Measurements from ENCODE around the gene PRRG4. TPM values are rescaled to one million over a fixed set of nuclear protein-coding genes. Genes with fewer than 3 reads are reported as not detected.

The PRRG4 gene
- total and polyA plus RNA-seq, 2 experiments from 2014 or later = 1.6 to 1.9 TPM

- H3K36me3 ChIP-seq (ENCODE audit: insufficient read depth) = no peaks in the 10 kb centered on the region
- ATAC-seq (no peak), DNase-seq (ENCODE audit: low spot score) (no peak)
- Mint-ChIP-seq H3K9me3 (no peaks in the 10 kb centered on the region; the same call in 2 of the 3 replicates), H3K27ac (no peak overlapping the region), H3K4me1 (peaks cover 6% of the 10 kb centered on the region; the same call in 1 of the 3 replicates), H3K36me3 (ENCODE audit: low read depth) (no peaks in the 10 kb centered on the region), H3K4me3 (no peak overlapping the region), H3K27me3 (ENCODE audit: insufficient read depth, low read depth, poor library complexity) (no peaks in the 10 kb centered on the region)
- H3K4me3 ChIP-seq = no peak overlapping the region
- H3K9me2 ChIP-seq (ENCODE audit: insufficient read depth) = no peaks in the 10 kb centered on the region
- no peaks in the 10 kb centered on the region for H3F3A ChIP-seq (replicated peaks; ENCODE audit: low read depth)
- no peaks in the 10 kb centered on the region for H3K27me3 ChIP-seq (ENCODE audit: insufficient read depth)
- no peak overlapping the region for H3K27ac ChIP-seq (ENCODE audit: low read depth)
- TF ChIP-seq EZH2 (IDR thresholded peaks at IDR 0.05; ENCODE audit: low read depth, unreplicated experiment) (no peak), STAT1 (IDR thresholded peaks at IDR 0.05; ENCODE audit: unreplicated experiment) (no peak), ZNF114 (CRISPR knock-in tag; IDR thresholded peaks at IDR 0.05) (no peak), CREB1 (CRISPR knock-in tag; IDR thresholded peaks at IDR 0.05; ENCODE audit: low read depth) (no peak), NANOG (IDR thresholded peaks at IDR 0.05; ENCODE audit: borderline replicate concordance) (no peak), ZNF331 (CRISPR knock-in tag; IDR thresholded peaks at IDR 0.05; ENCODE audit: low read depth) (no peak), JUNB (IDR thresholded peaks at IDR 0.05; ENCODE audit: unreplicated experiment) (no peak)
- TF ChIP-seq, protein P1, sequence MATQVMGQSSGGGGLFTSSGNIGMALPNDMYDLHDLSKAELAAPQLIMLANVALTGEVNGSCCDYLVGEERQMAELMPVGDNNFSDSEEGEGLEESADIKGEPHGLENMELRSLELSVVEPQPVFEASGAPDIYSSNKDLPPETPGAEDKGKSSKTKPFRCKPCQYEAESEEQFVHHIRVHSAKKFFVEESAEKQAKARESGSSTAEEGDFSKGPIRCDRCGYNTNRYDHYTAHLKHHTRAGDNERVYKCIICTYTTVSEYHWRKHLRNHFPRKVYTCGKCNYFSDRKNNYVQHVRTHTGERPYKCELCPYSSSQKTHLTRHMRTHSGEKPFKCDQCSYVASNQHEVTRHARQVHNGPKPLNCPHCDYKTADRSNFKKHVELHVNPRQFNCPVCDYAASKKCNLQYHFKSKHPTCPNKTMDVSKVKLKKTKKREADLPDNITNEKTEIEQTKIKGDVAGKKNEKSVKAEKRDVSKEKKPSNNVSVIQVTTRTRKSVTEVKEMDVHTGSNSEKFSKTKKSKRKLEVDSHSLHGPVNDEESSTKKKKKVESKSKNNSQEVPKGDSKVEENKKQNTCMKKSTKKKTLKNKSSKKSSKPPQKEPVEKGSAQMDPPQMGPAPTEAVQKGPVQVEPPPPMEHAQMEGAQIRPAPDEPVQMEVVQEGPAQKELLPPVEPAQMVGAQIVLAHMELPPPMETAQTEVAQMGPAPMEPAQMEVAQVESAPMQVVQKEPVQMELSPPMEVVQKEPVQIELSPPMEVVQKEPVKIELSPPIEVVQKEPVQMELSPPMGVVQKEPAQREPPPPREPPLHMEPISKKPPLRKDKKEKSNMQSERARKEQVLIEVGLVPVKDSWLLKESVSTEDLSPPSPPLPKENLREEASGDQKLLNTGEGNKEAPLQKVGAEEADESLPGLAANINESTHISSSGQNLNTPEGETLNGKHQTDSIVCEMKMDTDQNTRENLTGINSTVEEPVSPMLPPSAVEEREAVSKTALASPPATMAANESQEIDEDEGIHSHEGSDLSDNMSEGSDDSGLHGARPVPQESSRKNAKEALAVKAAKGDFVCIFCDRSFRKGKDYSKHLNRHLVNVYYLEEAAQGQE (IDR thresholded peaks at IDR 0.05; ENCODE audit: unreplicated experiment) = no peak
- H2AFZ ChIP-seq = no peak overlapping the region
- no peaks in the 10 kb centered on the region for H3K79me2 ChIP-seq (replicated peaks; ENCODE audit: insufficient read depth)
- no peaks in the 10 kb centered on the region for H4K20me1 ChIP-seq (replicated peaks; ENCODE audit: insufficient read depth)
- no peaks in the 10 kb centered on the region for H3K4me1 ChIP-seq (ENCODE audit: insufficient read depth)
- no peak overlapping the region for H3K4me2 ChIP-seq
Measured at GRCh38 chr11:32847511-32847910, 17.8 kb downstream of the PRRG4 start.

DNA sequence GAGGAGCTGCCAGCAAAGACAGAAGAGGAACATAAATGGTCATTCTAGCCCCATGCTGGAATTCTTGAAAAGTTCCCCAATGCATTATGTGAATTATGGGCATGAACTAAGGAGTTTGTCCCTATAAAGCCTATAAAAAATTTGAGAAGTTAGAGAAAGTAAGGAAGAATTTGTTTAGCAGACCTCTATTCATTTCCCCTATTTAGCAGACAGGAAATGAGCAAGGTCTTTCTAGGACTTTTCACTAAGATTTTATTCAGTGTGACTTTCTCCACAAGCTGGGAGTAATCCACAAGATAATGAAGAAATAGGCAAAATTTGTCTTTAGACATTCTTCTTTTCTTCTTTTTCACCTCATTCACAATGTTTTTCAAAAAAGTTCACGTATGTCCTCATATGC is 20.0 kb downstream of the PRRG4 start:
- no peak overlapping the region for H3K4me3 Mint-ChIP-seq

More for the DNA sequence above, 20.0 kb downstream of the PRRG4 start:
- DNase-seq (ENCODE audit: low spot score) (no peak), ATAC-seq (no peak)
- Histone ChIP-seq H4K20me1 (replicated peaks; ENCODE audit: insufficient read depth) (no peaks in the 10 kb centered on the region), H3K4me2 (no peak overlapping the region), H3K27me3 (ENCODE audit: insufficient read depth) (no peaks in the 10 kb centered on the region), H3K27ac (ENCODE audit: low read depth) (no peak overlapping the region; the same call in 1 of the 2 replicates), H3K9me2 (ENCODE audit: insufficient read depth) (no peaks in the 10 kb centered on the region), H3K4me1 (ENCODE audit: insufficient read depth) (no peaks in the 10 kb centered on the region), H3K4me3 (no peak overlapping the region), H3F3A (replicated peaks; ENCODE audit: low read depth) (no peaks in the 10 kb centered on the region), H3K79me2 (replicated peaks; ENCODE audit: insufficient read depth) (no peaks in the 10 kb centered on the region), H2AFZ (no peak overlapping the region), H3K36me3 (ENCODE audit: insufficient read depth) (no peaks in the 10 kb centered on the region)
- TF ChIP-seq EZH2 (IDR thresholded peaks at IDR 0.05; ENCODE audit: low read depth, unreplicated experiment) = no peak
- no peak for TF ChIP-seq STAT1 (IDR thresholded peaks at IDR 0.05; ENCODE audit: unreplicated experiment)
- TF ChIP-seq, protein P1 (IDR thresholded peaks at IDR 0.05; ENCODE audit: unreplicated experiment) = no peak
- no peaks in the 10 kb centered on the region; the same call in 2 of the 3 replicates for H3K9me3 Mint-ChIP-seq
- peaks cover 6% of the 10 kb centered on the region; the same call in 1 of the 3 replicates for H3K4me1 Mint-ChIP-seq
- no peak overlapping the region for H3K27ac Mint-ChIP-seq
- H3K36me3 Mint-ChIP-seq (ENCODE audit: low read depth) = no peaks in the 10 kb centered on the region
- no peaks in the 10 kb centered on the region for H3K27me3 Mint-ChIP-seq (ENCODE audit: insufficient read depth, low read depth, poor library complexity)
